Testis (tissue), 3 donors: ENCODE results near the gene CCDC196. TPM values are rescaled to one million over a fixed set of nuclear protein-coding genes. Genes with fewer than 3 reads are reported as not detected.
A peak's percentile ranks its signal among the peaks of the same experiment; 100 is the strongest.

Experiments used
- DNase-seq: peaks from one replicate; pipeline ENCODE4 v3.0.0-alpha.2; 2019
- H3K27ac ChIP-seq, 2 donors: fragments of 200-600 bp; sonication (generic); one replicate each; pipeline ENCODE4 v1.5.1; 2019
- H3K27me3 ChIP-seq: fragments of 200-600 bp; sonication (generic); one replicate; pipeline ENCODE4 v1.5.1; 2019
- H3K36me3 ChIP-seq: fragments of 200-600 bp; sonication (generic); one replicate; pipeline ENCODE4 v1.5.1; 2017; ENCODE audit warnings: low read depth; ENCODE audit errors: missing control alignments
- H3K4me1 ChIP-seq: fragments of 200-600 bp; sonication (generic); one replicate; pipeline ENCODE4 v1.5.1; 2019
- H3K4me3 ChIP-seq, 2 donors: fragments of 200-600 bp; sonication (generic); one replicate each; pipeline ENCODE4 v1.5.1; 2017 to 2019
- H3K9me3 ChIP-seq: fragments of 200-600 bp; sonication (generic); one replicate; pipeline ENCODE4 v1.5.1; 2017
- CTCF ChIP-seq, 3 experiments: fragments of 450-650 bp in 2 of 3; fragments of 200-600 bp in 1 of 3; sonication (generic) in 1 of 3; IDR thresholded peaks; one replicate each; pipeline ENCODE4 v1.5.1; 2016 to 2019; ENCODE audit warnings: antibody characterized with exemption in 3 of 3, mild to moderate bottlenecking in 2 of 3, moderate library complexity in 1 of 3
- POLR2A ChIP-seq: fragments of 450-650 bp; IDR thresholded peaks from one replicate; pipeline ENCODE4 v1.6.1; 2017; ENCODE audit warnings: antibody characterized with exemption, mild to moderate bottlenecking, moderate library complexity
- WGBS, 2 donors: methylation state at CpG; one replicate each; pipeline ENCODE4 v1.1.5; 2018; 5-methylcytosine and 5-hydroxymethylcytosine counted together
- intact Hi-C: fragments of 100-400 bp; cut with DNase I; formaldehyde crosslinking; loops from one replicate; pipeline ENCODE4 v1.15.1; 2023; ENCODE audit warnings: low total_unique reads
- polyA plus RNA-seq: library from polyadenylated mRNA; stranded (reverse); fragments of 350-450 nt; fragmentation: Illumina TruSeq; extraction: RNeasy Lipid Tissue Mini Kit (QIAGEN cat#74804); gene quantifications from one replicate; pipeline ENCODE4 v1.2.3, GENCODE V29; 2014; ENCODE audit warnings: low read depth, low replicate concordance; ENCODE audit not compliant: insufficient read depth
- total RNA-seq, 2 donors: library from RNA; depleted of rRNA; stranded (reverse); fragments of >200 nt; gene quantifications; one replicate each; pipeline ENCODE4 v1.2.3, GENCODE V29; 2016

Gene CCDC196
- total and polyA plus RNA-seq, 3 donors from 2014 or later = 15.7 to 70.8 (median 66.6) TPM

DNA sequence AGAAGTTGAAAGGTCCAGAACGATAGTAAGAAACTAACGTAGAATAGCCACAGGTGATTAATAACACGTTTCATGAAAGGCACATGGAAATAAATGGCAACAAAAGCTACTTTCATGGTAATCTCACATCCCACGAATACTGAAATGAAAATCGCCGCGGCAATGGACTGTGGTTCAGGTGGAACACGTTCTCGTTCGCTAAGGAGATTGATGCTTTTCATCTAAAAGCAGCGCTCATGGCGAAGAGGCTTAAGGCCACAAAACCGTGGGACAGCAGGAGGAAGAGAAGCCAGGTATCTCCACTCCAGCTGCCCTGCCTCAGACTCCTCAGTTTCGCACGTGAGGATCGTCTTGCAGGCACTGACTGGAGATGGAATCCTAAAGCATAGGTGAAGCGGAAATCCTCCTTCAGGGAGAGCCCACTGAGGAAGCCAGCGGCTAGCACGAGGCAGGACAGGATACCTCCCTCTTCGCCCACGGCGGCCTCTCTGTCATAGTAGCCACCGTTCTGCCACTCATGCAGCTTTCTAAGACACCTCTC, 21.1 kb downstream of the CCDC196 start:
- Histone ChIP-seq H3K9me3 (no peaks in the 10 kb centered on the region), H3K4me3 (peak overlapping the region; percentile 86 to 88), H3K4me1 (peaks cover 10% of the 10 kb centered on the region), H3K27ac (peak overlapping the region; percentile 84 to 95), H3K36me3 (no peaks in the 10 kb centered on the region), H3K27me3 (no peaks in the 10 kb centered on the region)
- TF ChIP-seq CTCF (IDR thresholded peaks at IDR 0.05) = no peak
- no peak for TF ChIP-seq POLR2A
- WGBS, 2 donors = 0 to 1% methylated on average over 21 to 23 of the region's 23 CpGs
- intact Hi-C loops = no loop called here
- DNase-seq = no peak

GRCh38 chr14:66507722-66508546, 21.8 kb downstream of the CCDC196 start, which contains the start of gene GPHN:
GPHN (plus strand) TSS chr14:66508147.
- intact Hi-C loops = no loop called here

GRCh38 chr14:66508547-66508845, 22.3 kb downstream of the CCDC196 start:
- no peaks in the 10 kb centered on the region for H3K9me3 ChIP-seq
- peak overlapping the region; percentile 84 to 95 for H3K27ac ChIP-seq
- 0 to 1% methylated on average over 8 to 19 of the region's 19 CpGs for WGBS, 2 donors
- no peaks in the 10 kb centered on the region for H3K27me3 ChIP-seq
- H3K4me1 ChIP-seq = peaks cover 10% of the 10 kb centered on the region
- TF ChIP-seq POLR2A (no peak), CTCF (IDR thresholded peaks at IDR 0.05) (no peak)
- H3K4me3 ChIP-seq = peak overlapping the region; percentile 86 to 88
- intact Hi-C loops = no loop called here
- no peaks in the 10 kb centered on the region for H3K36me3 ChIP-seq
- no peak for DNase-seq

More at GRCh38 chr14:66507722-66508546, 21.8 kb downstream of the CCDC196 start, which contains the start of gene GPHN:
- peak; percentile 40 for TF ChIP-seq POLR2A
- peak in 2 of 3 experiments; percentile 9 to 18 for TF ChIP-seq CTCF (IDR thresholded peaks at IDR 0.05)
- peak within 1 kb of the TSS; percentile 84 to 95 for H3K27ac ChIP-seq
- peak within 1 kb of the TSS; percentile 86 to 88 for H3K4me3 ChIP-seq
- 0 to 1% methylated on average over 41 to 78 of the region's 91 CpGs for WGBS, 2 donors
- no peaks in the 10 kb centered on the region for H3K27me3 ChIP-seq
- no peaks in the 10 kb centered on the region for H3K9me3 ChIP-seq
- H3K4me1 ChIP-seq = peaks cover 10% of the 10 kb centered on the region
- DNase-seq = peak; percentile 98
- no peaks in the 10 kb centered on the region for H3K36me3 ChIP-seq

GRCh38 chr14:66508846-66509621, 22.9 kb downstream of the CCDC196 start:
- 1% methylated on average over 52 to 55 of the region's 57 CpGs for WGBS, 2 donors
- Histone ChIP-seq H3K36me3 (no peaks in the 10 kb centered on the region), H3K27ac (peak overlapping the region; percentile 84 to 95), H3K27me3 (no peaks in the 10 kb centered on the region), H3K4me3 (peak overlapping the region; percentile 86 to 88), H3K4me1 (peaks cover 10% of the 10 kb centered on the region), H3K9me3 (no peaks in the 10 kb centered on the region)
- peak; percentile 62 for DNase-seq
- TF ChIP-seq CTCF (IDR thresholded peaks at IDR 0.05) (no peak), POLR2A (no peak)
- intact Hi-C loops = no loop called here
